B cell (primary cell): Measurements from ENCODE around the gene GUCY1A1. TPM values are rescaled to one million over a fixed set of nuclear protein-coding genes. Genes with fewer than 3 reads are reported as not detected.

Experiments
- ATAC-seq: fragments of 200-7000 bp; cut with Tn5 transposase; one replicate; pipeline ENCODE4 v1.10.0; 2021; ENCODE audit warnings: low read depth, mild to moderate bottlenecking, moderate number of reproducible peaks, moderate library complexity
- CTCF ChIA-PET: fragments of 350-600 bp; sonication (Branson Sonifier 250); formaldehyde crosslinking; loops from one replicate; lab custom pipeline; 2021; ENCODE audit warnings: antibody characterized with exemption, inconsistent platforms; lab: Charles Lee
- POLR2A ChIA-PET: fragments of 350-600 bp; sonication (Branson Sonifier 250); formaldehyde crosslinking; loops from one replicate; lab custom pipeline; 2021; ENCODE audit warnings: antibody characterized with exemption; lab: Charles Lee
- DNase-seq: peaks from one replicate; pipeline ENCODE4 v3.0.0; 2013
- H2AFZ ChIP-seq: 2 replicates; pipeline ENCODE4 v1.6.1; 2012; ENCODE audit warnings: mild to moderate bottlenecking, low read depth, low read length; ENCODE audit not compliant: insufficient read depth, poor library complexity, severe bottlenecking
- H3K27ac ChIP-seq, 2 donors: 1 replicate in 1 of 2; 2 replicates in 1 of 2; pipeline ENCODE4 v1.5.1; 2012 to 2013; ENCODE audit warnings: low read length in 2 of 2, mild to moderate bottlenecking in 2 of 2, moderate library complexity in 1 of 2
- H3K27me3 ChIP-seq, 4 experiments: fragments of 200-600 bp in 1 of 4; sonication (generic) in 1 of 4; replicated peaks in 1 of 4; 1 replicate in 2 of 4; 2 replicates in 2 of 4; pipeline versions ENCODE4 v1.6.1 to v1.7.0; 2013 to 2016; ENCODE audit warnings: low read length in 3 of 4, mild to moderate bottlenecking in 2 of 4, mixed read lengths in 1 of 4, moderate library complexity in 1 of 4; ENCODE audit not compliant: insufficient read depth in 4 of 4, control insufficient read depth in 3 of 4; ENCODE audit errors: control extremely low read depth in 1 of 4
- H3K36me3 ChIP-seq, 2 experiments: replicated peaks in 1 of 2; 1 replicate in 1 of 2; 2 replicates in 1 of 2; pipeline versions ENCODE4 v1.6.1 to v1.7.1; 2013; ENCODE audit warnings: low read length in 1 of 2; ENCODE audit not compliant: insufficient read depth in 2 of 2, control insufficient read depth in 1 of 2; ENCODE audit errors: control extremely low read depth in 1 of 2, extremely low read depth in 1 of 2
- H3K4me1 ChIP-seq, 2 donors: fragments of 200-600 bp in 1 of 2; sonication (generic) in 1 of 2; 1 replicate in 1 of 2; 2 replicates in 1 of 2; pipeline versions ENCODE4 v1.5.1 to v1.6.1; 2013 to 2017; ENCODE audit warnings: low read length in 2 of 2; ENCODE audit not compliant: control insufficient read depth in 2 of 2, insufficient read depth in 2 of 2
- H3K4me2 ChIP-seq: replicated peaks from 2 replicates; pipeline ENCODE3; 2012; ENCODE audit warnings: mild to moderate bottlenecking, low read depth, low read length; ENCODE audit not compliant: poor library complexity, severe bottlenecking
- H3K4me3 ChIP-seq, 5 experiments: fragments of 200-600 bp in 1 of 5; sonication (generic) in 1 of 5; 1 replicate in 3 of 5; 2 replicates in 2 of 5; pipeline versions ENCODE4 v1.5.1 to v1.7.0; 2011 to 2016; ENCODE audit warnings: low read length in 4 of 5, mild to moderate bottlenecking in 4 of 5, low read depth in 2 of 5, control low read depth in 1 of 5, moderate library complexity in 1 of 5; ENCODE audit not compliant: insufficient read depth in 1 of 5; ENCODE audit errors: control extremely low read depth in 1 of 5, extremely low read depth in 1 of 5
- H3K79me2 ChIP-seq: fragments of 200-600 bp; sonication (generic); one replicate; pipeline ENCODE4 v1.6.0; 2016; ENCODE audit warnings: low read length; ENCODE audit not compliant: control insufficient read depth, insufficient read depth
- H3K9ac ChIP-seq: fragments of 200-600 bp; sonication (generic); 2 replicates; pipeline ENCODE4 v1.6.1; 2017; ENCODE audit warnings: mild to moderate bottlenecking, low read length, moderate library complexity
- H3K9me3 ChIP-seq, 3 donors: one replicate each; pipeline versions ENCODE4 v1.6.1 to v1.7.1; 2013; ENCODE audit warnings: low read length in 2 of 3; ENCODE audit not compliant: control insufficient read depth in 2 of 3, insufficient read depth in 1 of 3; ENCODE audit errors: control extremely low read depth in 1 of 3
- H4K20me1 ChIP-seq: 2 replicates; pipeline ENCODE4 v1.6.0; 2012; ENCODE audit warnings: mild to moderate bottlenecking, low read length; ENCODE audit not compliant: insufficient read depth, control insufficient read depth, poor library complexity, severe bottlenecking
- H3K27ac Mint-ChIP-seq: one replicate; pipeline ENCODE4 v1.8.0; 2021; ENCODE audit warnings: mixed read lengths
- H3K27me3 Mint-ChIP-seq: one replicate; pipeline ENCODE4 v1.8.0; 2021; ENCODE audit warnings: mixed read lengths
- H3K4me1 Mint-ChIP-seq: one replicate; pipeline ENCODE4 v1.8.0; 2021; ENCODE audit warnings: mixed read lengths
- H3K4me3 Mint-ChIP-seq: one replicate; pipeline ENCODE4 v1.8.0; 2021; ENCODE audit warnings: mixed read lengths
- H3K9me3 Mint-ChIP-seq: one replicate; pipeline ENCODE4 v1.8.0; 2022; ENCODE audit warnings: mixed read lengths; ENCODE audit not compliant: insufficient read depth
- EZH2 ChIP-seq: IDR thresholded peaks from 2 replicates; pipeline ENCODE4 v1.6.1; 2012; ENCODE audit warnings: borderline replicate concordance, low read depth, mild to moderate bottlenecking, moderate library complexity, low read length; ENCODE audit not compliant: insufficient read depth, poor library complexity, severe bottlenecking
- WGBS: methylation state at CpG from one replicate; pipeline ENCODE4 v1.1.5; 2013; ENCODE audit warnings: missing lambda C conversion rate; ENCODE audit not compliant: insufficient coverage; 5-methylcytosine and 5-hydroxymethylcytosine counted together
- intact Hi-C: fragments of 100-400 bp; cut with micrococcal nuclease; formaldehyde crosslinking; loops from one replicate; pipeline ENCODE4 v1.10.0; 2022
- polyA plus RNA-seq: library from polyadenylated mRNA; depleted of rRNA; stranded (reverse); fragments of >200 nt; gene quantifications from 2 replicates; pipeline ENCODE4 v1.2.3, GENCODE V29; 2012
- total RNA-seq, 2 donors: library from RNA; stranded (reverse); fragments of 120-200 nt in 1 of 2; gene quantifications; 1 replicate in 1 of 2; 2 replicates in 1 of 2; pipeline versions ENCODE4 v1.2.3 to v1.2.4, GENCODE V29; 2013 to 2022
- TF ChIP-seq, protein P1 (sequence below): fragments of 200-600 bp; IDR thresholded peaks from one replicate; pipeline ENCODE4 v1.8.0; 2022; ENCODE audit warnings: antibody characterized with exemption, mild to moderate bottlenecking

GUCY1A1 gene
- total and polyA plus RNA-seq, 2 donors (not counting 1 experiment from before 2014, with no cell fraction given): 0.12 to 0.25 TPM

DNA sequence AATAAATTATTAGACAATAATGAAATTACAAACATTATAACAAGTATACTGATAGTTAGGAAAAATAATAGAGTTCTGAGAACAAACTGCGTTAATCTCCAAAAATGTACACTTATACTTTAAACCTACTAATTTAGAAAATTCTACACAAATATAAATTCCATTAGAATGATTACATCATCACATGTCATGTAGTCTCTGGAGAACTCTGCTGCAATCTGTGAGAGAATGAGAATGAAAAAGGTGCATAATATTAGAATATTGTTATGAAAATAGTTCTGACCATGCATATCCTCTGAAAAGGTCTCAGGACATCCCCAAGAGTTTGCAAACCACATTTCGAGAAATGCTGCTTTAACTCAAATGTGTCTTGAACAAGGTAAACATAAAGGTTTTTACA, 11.4 kb downstream of the GUCY1A1 start:
- Histone ChIP-seq H3K9me3 (no peaks in the 10 kb centered on the region), H3K27me3 (no peaks in the 10 kb centered on the region), H3K4me1 (no peaks in the 10 kb centered on the region), H3K27ac (no peak overlapping the region), H3K9ac (no peak overlapping the region), H2AFZ (no peak overlapping the region), H3K36me3 (no peaks in the 10 kb centered on the region), H4K20me1 (no peaks in the 10 kb centered on the region), H3K4me3 (no peak overlapping the region), H3K4me2 (no peak overlapping the region), H3K79me2 (no peaks in the 10 kb centered on the region)
- TF ChIP-seq, protein P1, sequence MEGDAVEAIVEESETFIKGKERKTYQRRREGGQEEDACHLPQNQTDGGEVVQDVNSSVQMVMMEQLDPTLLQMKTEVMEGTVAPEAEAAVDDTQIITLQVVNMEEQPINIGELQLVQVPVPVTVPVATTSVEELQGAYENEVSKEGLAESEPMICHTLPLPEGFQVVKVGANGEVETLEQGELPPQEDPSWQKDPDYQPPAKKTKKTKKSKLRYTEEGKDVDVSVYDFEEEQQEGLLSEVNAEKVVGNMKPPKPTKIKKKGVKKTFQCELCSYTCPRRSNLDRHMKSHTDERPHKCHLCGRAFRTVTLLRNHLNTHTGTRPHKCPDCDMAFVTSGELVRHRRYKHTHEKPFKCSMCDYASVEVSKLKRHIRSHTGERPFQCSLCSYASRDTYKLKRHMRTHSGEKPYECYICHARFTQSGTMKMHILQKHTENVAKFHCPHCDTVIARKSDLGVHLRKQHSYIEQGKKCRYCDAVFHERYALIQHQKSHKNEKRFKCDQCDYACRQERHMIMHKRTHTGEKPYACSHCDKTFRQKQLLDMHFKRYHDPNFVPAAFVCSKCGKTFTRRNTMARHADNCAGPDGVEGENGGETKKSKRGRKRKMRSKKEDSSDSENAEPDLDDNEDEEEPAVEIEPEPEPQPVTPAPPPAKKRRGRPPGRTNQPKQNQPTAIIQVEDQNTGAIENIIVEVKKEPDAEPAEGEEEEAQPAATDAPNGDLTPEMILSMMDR: no peak
- no peak for TF ChIP-seq EZH2
- Mint-ChIP-seq H3K27me3 (peaks cover 6% of the 10 kb centered on the region), H3K4me1 (peaks cover 11% of the 10 kb centered on the region), H3K9me3 (no peaks in the 10 kb centered on the region), H3K4me3 (no peak overlapping the region), H3K27ac (no peak overlapping the region)
- intact Hi-C loops: no loop called here
- ChIA-PET POLR2A (no interaction called here), CTCF (no interaction called here)
- DNase-seq (no peak), ATAC-seq (no peak)
- no CpG with 5 or more reads among the region's 2 CpGs for WGBS

DNA sequence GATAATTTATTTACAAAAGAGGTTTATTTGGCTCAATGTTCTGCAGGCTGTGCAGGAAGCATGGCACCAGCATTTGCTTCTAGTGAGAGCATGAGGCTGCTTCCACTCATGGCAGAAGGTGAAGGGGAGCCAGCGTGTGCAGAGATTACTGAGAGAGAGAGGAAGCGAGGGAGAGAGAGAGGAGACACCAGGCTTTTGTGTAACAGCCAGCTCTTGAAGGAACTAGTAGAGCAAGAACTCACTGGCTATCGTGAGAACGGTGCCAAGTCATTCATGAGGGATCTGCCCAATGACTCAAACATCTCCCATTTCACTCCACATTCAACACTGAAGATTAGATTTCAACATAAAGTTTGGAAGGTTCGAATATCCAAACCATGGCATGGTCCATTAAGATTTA, 12.7 kb downstream of the GUCY1A1 start:
- no peak overlapping the region for H3K27ac ChIP-seq
- peaks cover 11% of the 10 kb centered on the region for H3K4me1 Mint-ChIP-seq
- no peaks in the 10 kb centered on the region for H3K9me3 Mint-ChIP-seq
- no peak overlapping the region for H3K27ac Mint-ChIP-seq
- no peak overlapping the region for H3K4me3 ChIP-seq
- CTCF ChIA-PET: no interaction called here
- H3K27me3 Mint-ChIP-seq: peaks cover 6% of the 10 kb centered on the region
- H3K79me2 ChIP-seq: no peaks in the 10 kb centered on the region
- no peaks in the 10 kb centered on the region for H3K36me3 ChIP-seq
- H3K4me3 Mint-ChIP-seq: no peak overlapping the region
- no peak for DNase-seq
- no peak overlapping the region for H2AFZ ChIP-seq
- H3K9me3 ChIP-seq: no peaks in the 10 kb centered on the region
- H3K4me2 ChIP-seq: no peak overlapping the region
- ATAC-seq: no peak
- no peaks in the 10 kb centered on the region for H4K20me1 ChIP-seq
- TF ChIP-seq EZH2: no peak
- TF ChIP-seq, protein P1: no peak
- POLR2A ChIA-PET: no interaction called here
- intact Hi-C loops: no loop called here
- H3K27me3 ChIP-seq: no peaks in the 10 kb centered on the region
- WGBS: 100% methylated on average over 1 of the region's 5 CpGs
- no peaks in the 10 kb centered on the region for H3K4me1 ChIP-seq
- no peak overlapping the region for H3K9ac ChIP-seq
